Large intestine (tissue), 3 donors: ENCODE data around the gene SUGP1. TPM values are rescaled to one million over a fixed set of nuclear protein-coding genes. Genes with fewer than 3 reads are reported as not detected.
"Not testable (repeated sequence)": the region's sequence is repeated elsewhere in the genome, so short reads cannot be mapped to it uniquely, and the experiment has no call there.

Source experiments
- DNase-seq, 2 donors: peaks; one replicate each; pipeline versions ENCODE4 v3.0.0 to v3.0.0-alpha.2; 2013
- H3K27ac ChIP-seq: one replicate; pipeline ENCODE4 v1.5.1; 2013; ENCODE audit warnings: low read length
- H3K27me3 ChIP-seq: 2 replicates; pipeline ENCODE4 v1.6.1; 2013; ENCODE audit warnings: low read length; ENCODE audit not compliant: control insufficient read depth, insufficient read depth
- H3K36me3 ChIP-seq: 2 replicates; pipeline ENCODE4 v1.6.1; 2013; ENCODE audit warnings: low read length; ENCODE audit not compliant: control insufficient read depth, insufficient read depth
- H3K4me1 ChIP-seq: one replicate; pipeline ENCODE4 v1.6.1; 2013; ENCODE audit warnings: low read length; ENCODE audit not compliant: control insufficient read depth, insufficient read depth
- H3K4me3 ChIP-seq: one replicate; pipeline ENCODE4 v1.5.1; 2013; ENCODE audit warnings: low read length
- H3K9me3 ChIP-seq: one replicate; pipeline ENCODE4 v1.6.1; 2013; ENCODE audit warnings: mild to moderate bottlenecking, low read depth, low read length, moderate library complexity; ENCODE audit not compliant: control insufficient read depth
- WGBS: methylation state at CpG from one replicate; pipeline ENCODE4 v1.1.5; 2013; ENCODE audit warnings: low lambda C conversion rate; ENCODE audit not compliant: insufficient coverage; 5-methylcytosine and 5-hydroxymethylcytosine counted together
- polyA plus RNA-seq: library from polyadenylated mRNA; unstranded; fragments of 120-200 nt; gene quantifications from one replicate; pipeline ENCODE4 v1.2.1, GENCODE V29; 2013

Gene SUGP1
- polyA plus RNA-seq, 1 donor = 38.3 TPM

- WGBS = 40% methylated on average over 1 of the region's 17 CpGs
- no peak for DNase-seq
- peaks cover 58% of the 10 kb centered on the region for H3K27me3 ChIP-seq
These were observed 64.0 kb downstream of the SUGP1 start for GRCh38 chr19:19256072-19256969.

GRCh38 chr19:19253409-19253808, 66.9 kb downstream of the SUGP1 start:
- H3K27me3 ChIP-seq = peaks cover 52% of the 10 kb centered on the region
- H3K36me3 ChIP-seq, H3K27ac ChIP-seq, H3K4me1 ChIP-seq, H3K4me3 ChIP-seq, H3K9me3 ChIP-seq, DNase-seq: not testable (repeated sequence)
- WGBS = 80% methylated on average over 1 of the region's 6 CpGs

More at GRCh38 chr19:19256072-19256969, 64.0 kb downstream of the SUGP1 start:
- no peak overlapping the region for H3K4me3 ChIP-seq
- H3K4me1 ChIP-seq = peaks cover 2% of the 10 kb centered on the region
- H3K9me3 ChIP-seq = peaks cover 3% of the 10 kb centered on the region
- H3K27ac ChIP-seq = no peak overlapping the region
- H3K36me3 ChIP-seq = no peaks in the 10 kb centered on the region

- Histone ChIP-seq H3K4me3 (no peak overlapping the region), H3K4me1 (no peaks in the 10 kb centered on the region), H3K27ac (no peak overlapping the region), H3K9me3 (no peaks in the 10 kb centered on the region), H3K27me3 (peaks cover 34% of the 10 kb centered on the region), H3K36me3 (no peaks in the 10 kb centered on the region)
- no CpG with 5 or more reads among the region's 5 CpGs for WGBS
- DNase-seq = no peak
These were observed 70.0 kb downstream of the SUGP1 start for GRCh38 chr19:19250196-19250801.

GRCh38 chr19:19240476-19240875, 79.8 kb downstream of the SUGP1 start:
- H3K27ac ChIP-seq = no peak overlapping the region
- no peak for DNase-seq
- H3K4me3 ChIP-seq = no peak overlapping the region
- no peaks in the 10 kb centered on the region for H3K27me3 ChIP-seq
- H3K4me1 ChIP-seq = no peaks in the 10 kb centered on the region
- no peaks in the 10 kb centered on the region for H3K9me3 ChIP-seq
- WGBS = no CpG with 5 or more reads among the region's 9 CpGs
- no peaks in the 10 kb centered on the region for H3K36me3 ChIP-seq

GRCh38 chr19:19239675-19240074, 80.6 kb downstream of the SUGP1 start:
- H3K27ac ChIP-seq = no peak overlapping the region
- DNase-seq = no peak
- H3K27me3 ChIP-seq = no peaks in the 10 kb centered on the region
- H3K36me3 ChIP-seq = no peaks in the 10 kb centered on the region
- no peaks in the 10 kb centered on the region for H3K4me1 ChIP-seq
- peaks cover 7% of the 10 kb centered on the region for H3K9me3 ChIP-seq
- no peak overlapping the region for H3K4me3 ChIP-seq

GRCh38 chr19:19238126-19238894, 82.0 kb downstream of the SUGP1 start:
- Histone ChIP-seq H3K36me3 (no peaks in the 10 kb centered on the region), H3K27ac (no peak overlapping the region), H3K4me3 (no peak overlapping the region), H3K9me3 (peaks cover 7% of the 10 kb centered on the region), H3K27me3 (no peaks in the 10 kb centered on the region), H3K4me1 (no peaks in the 10 kb centered on the region)
- DNase-seq = no peak
- WGBS = 72% methylated on average over 2 of the region's 18 CpGs

GRCh38 chr19:19236173-19236572, 84.1 kb downstream of the SUGP1 start:
- H3K9me3 ChIP-seq = peaks cover 7% of the 10 kb centered on the region
- no peaks in the 10 kb centered on the region for H3K36me3 ChIP-seq
- H3K27ac ChIP-seq = no peak overlapping the region
- no peaks in the 10 kb centered on the region for H3K4me1 ChIP-seq
- H3K27me3 ChIP-seq = no peaks in the 10 kb centered on the region
- DNase-seq = no peak
- H3K4me3 ChIP-seq = no peak overlapping the region

- Histone ChIP-seq H3K9me3 (peaks cover 7% of the 10 kb centered on the region), H3K4me3 (no peak overlapping the region), H3K4me1 (no peaks in the 10 kb centered on the region), H3K36me3 (no peaks in the 10 kb centered on the region), H3K27ac (no peak overlapping the region), H3K27me3 (no peaks in the 10 kb centered on the region)
- no CpG with 5 or more reads among the region's 2 CpGs for WGBS
- no peak for DNase-seq
These were observed 86.0 kb downstream of the SUGP1 start for GRCh38 chr19:19234220-19234816.

GRCh38 chr19:19232261-19232721, 88.0 kb downstream of the SUGP1 start:
- H3K9me3 ChIP-seq = peaks cover 7% of the 10 kb centered on the region
- DNase-seq = no peak
- H3K4me1 ChIP-seq = no peaks in the 10 kb centered on the region
- H3K27ac ChIP-seq = no peak overlapping the region
- 86% methylated on average over 2 of the region's 19 CpGs for WGBS
- H3K4me3 ChIP-seq = no peak overlapping the region
- no peaks in the 10 kb centered on the region for H3K36me3 ChIP-seq
- H3K27me3 ChIP-seq = peaks cover 7% of the 10 kb centered on the region

GRCh38 chr19:19230999-19231398, 89.3 kb downstream of the SUGP1 start:
- no peaks in the 10 kb centered on the region for H3K36me3 ChIP-seq
- no peak for DNase-seq
- H3K27ac ChIP-seq = no peak overlapping the region
- no CpG with 5 or more reads among the region's 9 CpGs for whole genome bisulfite sequencing
- H3K4me1 ChIP-seq = no peaks in the 10 kb centered on the region
- H3K27me3 ChIP-seq = peaks cover 14% of the 10 kb centered on the region
- H3K4me3 ChIP-seq = no peak overlapping the region
- H3K9me3 ChIP-seq = peaks cover 7% of the 10 kb centered on the region
